HepG2 (cell line): ENCODE measurements around the gene CCDC150. TPM values are rescaled to one million over a fixed set of nuclear protein-coding genes. Genes with fewer than 3 reads are reported as not detected.

Source experiments
- FOXJ3 ChIP-seq: sonication (generic); formaldehyde crosslinking; IDR thresholded peaks from 2 replicates; pipeline ENCODE4 v1.4.0; 2020; ENCODE audit warnings: missing genetic modification reagents, mild to moderate bottlenecking, borderline replicate concordance
- GPN1 ChIP-seq: sonication (generic); formaldehyde crosslinking; IDR thresholded peaks from 2 replicates; pipeline ENCODE4 v1.5.1; 2020; ENCODE audit warnings: missing genetic modification reagents, borderline replicate concordance
- HDAC2 ChIP-seq: sonication (generic); formaldehyde crosslinking; IDR thresholded peaks from 2 replicates; pipeline ENCODE4 v1.4.0; 2020; ENCODE audit warnings: missing genetic modification reagents
- KDM2A ChIP-seq: sonication (generic); formaldehyde crosslinking; IDR thresholded peaks from 2 replicates; pipeline ENCODE4 v1.4.0; 2020; ENCODE audit warnings: low read depth, missing genetic modification reagents, borderline replicate concordance
- KDM5B ChIP-seq: sonication (generic); formaldehyde crosslinking; IDR thresholded peaks from 2 replicates; pipeline ENCODE4 v1.4.0; 2020; ENCODE audit warnings: missing genetic modification reagents, mild to moderate bottlenecking, borderline replicate concordance
- MED1 ChIP-seq: sonication (generic); formaldehyde crosslinking; IDR thresholded peaks from 2 replicates; pipeline ENCODE4 v1.4.0; 2020; ENCODE audit warnings: missing genetic modification reagents
- MEF2D ChIP-seq: sonication (generic); formaldehyde crosslinking; IDR thresholded peaks from 2 replicates; pipeline ENCODE4 v1.5.1; 2020; ENCODE audit warnings: mild to moderate bottlenecking, missing genetic modification reagents
- NFKBIZ ChIP-seq: IDR thresholded peaks from 2 replicates; pipeline ENCODE4 v1.6.1; 2018; ENCODE audit warnings: missing genetic modification reagents, missing compliant biosample characterization
- RFX5 ChIP-seq: IDR thresholded peaks from 2 replicates; pipeline ENCODE4 v1.6.1; 2011; ENCODE audit warnings: low read depth, low read length, improper control_type of control experiment
- RXRB ChIP-seq: IDR thresholded peaks from 2 replicates; pipeline ENCODE4 v1.6.1; 2016; ENCODE audit warnings: borderline replicate concordance, missing genetic modification reagents, missing compliant biosample characterization
- ZC3H13 ChIP-seq: sonication (generic); formaldehyde crosslinking; IDR thresholded peaks from 2 replicates; pipeline ENCODE4 v1.8.1; 2023; ENCODE audit warnings: mild to moderate bottlenecking, missing genetic modification reagents, moderate library complexity
- ZNF331 ChIP-seq: sonication (generic); formaldehyde crosslinking; IDR thresholded peaks from 2 replicates; pipeline ENCODE4 v1.4.0; 2020; ENCODE audit warnings: missing genetic modification reagents
- ZNF678 ChIP-seq: sonication (generic); formaldehyde crosslinking; IDR thresholded peaks from 2 replicates; pipeline ENCODE4 v1.4.0; 2020; ENCODE audit warnings: mild to moderate bottlenecking, missing genetic modification reagents
- ZSCAN22 ChIP-seq: sonication (generic); formaldehyde crosslinking; IDR thresholded peaks from 2 replicates; pipeline ENCODE4 v1.4.0; 2020; ENCODE audit warnings: mild to moderate bottlenecking, missing genetic modification reagents
- polyA plus RNA-seq, 8 experiments: library from polyadenylated mRNA; depleted of rRNA in 3 of 8; stranded (reverse) in 7 of 8; unstranded in 1 of 8; fragments of >200 nt; fragmentation: Illumina TruSeq in 4 of 8; extraction: Trizol in 4 of 8; gene quantifications; 2 replicates each; pipeline versions ENCODE4 v1.2.1 to v1.2.3, GENCODE V29; 2011 to 2016; ENCODE audit warnings: low read depth in 4 of 8, missing spikeins in 1 of 8, mixed read lengths in 1 of 8; ENCODE audit not compliant: insufficient read depth in 1 of 8
- total RNA-seq, 5 experiments: library from RNA; depleted of rRNA; stranded (reverse); fragments of >200 nt; fragmentation: Illumina TruSeq; extraction: Trizol; gene quantifications; 2 replicates each; pipeline ENCODE4 v1.2.3, GENCODE V29; 2016; ENCODE audit warnings: low read depth in 1 of 5
- TF ChIP-seq, protein P1 (sequence below): IDR thresholded peaks from 2 replicates; pipeline ENCODE4 v1.6.1; 2012; ENCODE audit warnings: low read depth, low read length, improper control_type of control experiment
- TF ChIP-seq, protein P2 (sequence below): sonication (generic); formaldehyde crosslinking; IDR thresholded peaks from 2 replicates; pipeline ENCODE4 v1.4.0; 2020; ENCODE audit warnings: missing genetic modification reagents
- TF ChIP-seq, protein P3 (sequence below): sonication (generic); formaldehyde crosslinking; conservative IDR thresholded peaks from 2 replicates; pipeline ENCODE4 v1.4.0; 2020; ENCODE audit warnings: missing genetic modification reagents
- TF ChIP-seq, protein P4 (sequence below): sonication (generic); formaldehyde crosslinking; IDR thresholded peaks from 2 replicates; pipeline ENCODE4 v1.5.0; 2020; ENCODE audit warnings: missing genetic modification reagents
- TF ChIP-seq, protein P5 (sequence below): sonication (generic); formaldehyde crosslinking; IDR thresholded peaks from 2 replicates; pipeline ENCODE4 v1.8.1; 2023; ENCODE audit warnings: mild to moderate bottlenecking, inconsistent platforms, moderate library complexity, missing genetic modification reagents, borderline replicate concordance

Gene CCDC150
- total and polyA plus RNA-seq, 2 of the 13 experiments (the other 11 are each of a cell fraction or from before 2014, with no cell fraction given), result 14.9 to 32.6 TPM

DNA sequence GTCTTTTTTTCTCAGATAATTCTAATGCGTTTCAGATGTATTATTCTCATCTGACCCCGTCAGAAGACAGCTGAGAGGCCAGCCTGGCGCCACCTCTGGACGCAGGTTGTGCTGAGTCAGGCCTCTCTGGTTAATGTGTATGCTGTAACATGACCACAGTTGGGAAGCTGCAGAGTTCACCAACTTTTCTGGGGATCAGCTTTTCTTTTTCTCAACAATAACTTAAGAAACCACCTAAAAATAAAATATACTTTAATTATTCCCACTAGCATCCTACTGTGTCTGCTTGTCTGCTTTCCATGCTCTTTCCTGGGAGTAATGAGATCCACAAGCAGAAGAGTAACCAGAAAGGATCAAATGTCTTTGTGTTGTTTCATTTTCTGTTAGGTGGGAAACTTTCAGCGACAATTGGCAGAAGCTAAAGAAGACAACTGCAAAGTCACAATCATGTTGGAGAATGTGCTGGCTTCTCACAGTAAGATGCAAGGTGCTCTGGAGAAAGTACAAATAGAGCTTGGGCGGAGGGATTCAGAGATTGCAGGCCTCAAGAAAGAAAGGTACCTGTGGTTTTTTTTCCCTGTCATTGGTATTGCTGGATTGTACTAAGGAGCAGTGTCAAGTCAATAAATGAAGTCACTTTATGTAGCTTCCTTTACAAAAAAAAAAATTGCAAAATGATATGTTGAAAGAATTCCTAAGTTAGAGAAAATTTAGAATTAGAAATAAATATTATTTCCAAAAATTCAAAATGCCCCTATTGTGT is 79.8 kb downstream of the CCDC150 start (continued):
- TF ChIP-seq, protein P1, sequence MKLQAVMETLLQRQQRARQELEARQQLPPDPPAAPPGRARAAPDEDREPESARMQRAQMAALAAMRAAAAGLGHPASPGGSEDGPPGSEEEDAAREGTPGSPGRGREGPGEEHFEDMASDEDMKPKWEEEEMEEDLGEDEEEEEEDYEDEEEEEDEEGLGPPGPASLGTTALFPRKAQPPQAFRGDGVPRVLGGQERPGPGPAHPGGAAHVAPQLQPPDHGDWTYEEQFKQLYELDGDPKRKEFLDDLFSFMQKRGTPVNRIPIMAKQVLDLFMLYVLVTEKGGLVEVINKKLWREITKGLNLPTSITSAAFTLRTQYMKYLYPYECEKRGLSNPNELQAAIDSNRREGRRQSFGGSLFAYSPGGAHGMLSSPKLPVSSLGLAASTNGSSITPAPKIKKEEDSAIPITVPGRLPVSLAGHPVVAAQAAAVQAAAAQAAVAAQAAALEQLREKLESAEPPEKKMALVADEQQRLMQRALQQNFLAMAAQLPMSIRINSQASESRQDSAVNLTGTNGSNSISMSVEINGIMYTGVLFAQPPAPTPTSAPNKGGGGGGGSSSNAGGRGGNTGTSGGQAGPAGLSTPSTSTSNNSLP, result no peak; the same call in 1 of the 2 replicates
- TF ChIP-seq ZC3H13 (CRISPR knock-in tag), result no peak
- peak; percentile 45; the same call in 1 of the 2 replicates for TF ChIP-seq ZNF331 (CRISPR knock-in tag)
- TF ChIP-seq ZNF678 (CRISPR knock-in tag), result no peak
- TF ChIP-seq NFKBIZ (CRISPR knock-in tag), result no peak
- TF ChIP-seq, protein P2, sequence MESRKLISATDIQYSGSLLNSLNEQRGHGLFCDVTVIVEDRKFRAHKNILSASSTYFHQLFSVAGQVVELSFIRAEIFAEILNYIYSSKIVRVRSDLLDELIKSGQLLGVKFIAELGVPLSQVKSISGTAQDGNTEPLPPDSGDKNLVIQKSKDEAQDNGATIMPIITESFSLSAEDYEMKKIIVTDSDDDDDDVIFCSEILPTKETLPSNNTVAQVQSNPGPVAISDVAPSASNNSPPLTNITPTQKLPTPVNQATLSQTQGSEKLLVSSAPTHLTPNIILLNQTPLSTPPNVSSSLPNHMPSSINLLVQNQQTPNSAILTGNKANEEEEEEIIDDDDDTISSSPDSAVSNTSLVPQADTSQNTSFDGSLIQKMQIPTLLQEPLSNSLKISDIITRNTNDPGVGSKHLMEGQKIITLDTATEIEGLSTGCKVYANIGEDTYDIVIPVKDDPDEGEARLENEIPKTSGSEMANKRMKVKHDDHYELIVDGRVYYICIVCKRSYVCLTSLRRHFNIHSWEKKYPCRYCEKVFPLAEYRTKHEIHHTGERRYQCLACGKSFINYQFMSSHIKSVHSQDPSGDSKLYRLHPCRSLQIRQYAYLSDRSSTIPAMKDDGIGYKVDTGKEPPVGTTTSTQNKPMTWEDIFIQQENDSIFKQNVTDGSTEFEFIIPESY (CRISPR knock-in tag), result peak; percentile 97
- TF ChIP-seq GPN1 (CRISPR knock-in tag), result no peak
- peak; percentile 32; the same call in 1 of the 2 replicates for TF ChIP-seq KDM2A (CRISPR knock-in tag)
- peak; percentile 65; the same call in 1 of the 2 replicates for TF ChIP-seq FOXJ3 (CRISPR knock-in tag)
- TF ChIP-seq ZSCAN22, result no peak
- peak; percentile 16; the same call in 1 of the 2 replicates for TF ChIP-seq MED1 (CRISPR knock-in tag)
- TF ChIP-seq RFX5, result peak; percentile 57; the same call in 1 of the 2 replicates
- TF ChIP-seq RXRB, result peak; percentile 59; the same call in 1 of the 2 replicates
- TF ChIP-seq, protein P3, sequence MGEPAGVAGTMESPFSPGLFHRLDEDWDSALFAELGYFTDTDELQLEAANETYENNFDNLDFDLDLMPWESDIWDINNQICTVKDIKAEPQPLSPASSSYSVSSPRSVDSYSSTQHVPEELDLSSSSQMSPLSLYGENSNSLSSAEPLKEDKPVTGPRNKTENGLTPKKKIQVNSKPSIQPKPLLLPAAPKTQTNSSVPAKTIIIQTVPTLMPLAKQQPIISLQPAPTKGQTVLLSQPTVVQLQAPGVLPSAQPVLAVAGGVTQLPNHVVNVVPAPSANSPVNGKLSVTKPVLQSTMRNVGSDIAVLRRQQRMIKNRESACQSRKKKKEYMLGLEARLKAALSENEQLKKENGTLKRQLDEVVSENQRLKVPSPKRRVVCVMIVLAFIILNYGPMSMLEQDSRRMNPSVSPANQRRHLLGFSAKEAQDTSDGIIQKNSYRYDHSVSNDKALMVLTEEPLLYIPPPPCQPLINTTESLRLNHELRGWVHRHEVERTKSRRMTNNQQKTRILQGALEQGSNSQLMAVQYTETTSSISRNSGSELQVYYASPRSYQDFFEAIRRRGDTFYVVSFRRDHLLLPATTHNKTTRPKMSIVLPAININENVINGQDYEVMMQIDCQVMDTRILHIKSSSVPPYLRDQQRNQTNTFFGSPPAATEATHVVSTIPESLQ (CRISPR knock-in tag), result no peak
- no peak for TF ChIP-seq KDM5B (CRISPR knock-in tag)
- TF ChIP-seq, protein P4, sequence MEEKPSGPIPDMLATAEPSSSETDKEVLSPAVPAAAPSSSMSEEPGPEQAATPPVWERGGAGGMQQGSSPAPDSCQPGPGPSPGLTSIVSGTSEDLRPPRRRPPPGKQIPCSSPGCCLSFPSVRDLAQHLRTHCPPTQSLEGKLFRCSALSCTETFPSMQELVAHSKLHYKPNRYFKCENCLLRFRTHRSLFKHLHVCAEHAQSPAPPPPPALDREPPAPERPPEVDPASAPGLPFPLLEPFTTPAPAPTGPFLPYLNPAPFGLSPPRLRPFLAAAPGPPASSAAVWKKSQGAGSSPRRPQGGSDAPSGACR (CRISPR knock-in tag), result no peak
- TF ChIP-seq HDAC2 (CRISPR knock-in tag), result no peak
- TF ChIP-seq, protein P5, sequence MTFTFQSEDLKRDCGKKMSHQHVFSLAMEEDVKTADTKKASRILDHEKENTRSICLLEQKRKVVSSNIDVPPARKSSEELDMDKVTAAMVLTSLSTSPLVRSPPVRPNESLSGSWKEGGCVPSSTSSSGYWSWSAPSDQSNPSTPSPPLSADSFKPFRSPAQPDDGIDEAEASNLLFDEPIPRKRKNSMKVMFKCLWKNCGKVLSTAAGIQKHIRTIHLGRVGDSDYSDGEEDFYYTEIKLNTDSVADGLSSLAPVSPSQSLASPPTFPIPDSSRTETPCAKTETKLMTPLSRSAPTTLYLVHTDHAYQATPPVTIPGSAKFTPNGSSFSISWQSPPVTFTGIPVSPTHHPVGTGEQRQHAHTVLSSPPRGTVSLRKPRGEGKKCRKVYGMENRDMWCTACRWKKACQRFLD (CRISPR knock-in tag), result no peak
- TF ChIP-seq MEF2D, result no peak
